ENCODE results near the gene SNAI3. TPM values are rescaled to one million over a fixed set of nuclear protein-coding genes. Genes with fewer than 3 reads are reported as not detected.

The SNAI3 gene
- total and polyA plus RNA-seq, 2 experiments from 2014 or later: 10.3 to 19.4 TPM

DNA sequence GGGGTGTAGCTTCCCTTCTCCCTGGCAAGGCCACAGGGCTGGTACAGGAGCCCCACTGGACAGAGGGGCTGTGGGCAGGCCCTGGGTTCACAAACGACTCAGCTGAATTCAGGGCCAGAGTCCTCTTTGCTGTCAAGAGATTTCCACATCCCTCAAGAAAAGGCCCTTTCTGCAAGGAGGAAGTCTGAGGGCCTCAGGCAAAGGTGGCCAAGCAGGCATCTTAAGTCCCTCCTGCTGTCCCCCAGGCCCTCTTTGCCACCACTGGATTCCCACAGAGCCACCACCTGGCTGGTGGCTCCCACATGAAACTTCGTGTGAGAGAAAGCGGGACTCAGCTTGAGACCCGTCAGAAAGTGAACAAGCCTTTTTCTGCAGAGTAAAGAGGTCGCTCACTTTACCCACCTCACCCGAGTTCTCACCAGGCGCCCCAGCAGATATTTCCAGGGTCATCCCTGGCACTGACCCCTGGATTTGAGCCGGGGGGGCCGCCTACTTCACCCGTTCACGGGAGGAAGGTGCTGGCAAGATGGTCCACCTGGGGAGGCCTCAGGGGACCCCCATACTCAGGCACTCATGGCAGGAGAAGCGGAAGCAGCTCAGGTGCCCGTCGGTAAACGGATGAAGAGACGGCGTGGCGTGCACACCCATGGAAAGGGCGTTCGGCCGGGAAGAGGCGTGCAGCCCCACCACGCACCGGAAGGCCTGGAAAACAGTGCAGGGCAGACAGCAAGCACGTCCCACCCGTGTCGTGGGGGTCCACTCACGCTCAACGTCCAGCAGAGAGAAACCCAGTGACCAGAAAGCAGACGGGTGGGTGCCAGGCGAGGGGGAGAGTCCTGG, 16.3 kb upstream of the SNAI3 start (continued):
- no peak for TF ChIP-seq ZNF462 (CRISPR knock-in tag; IDR thresholded peaks at IDR 0.05)
- no peak for TF ChIP-seq EZH2 (IDR thresholded peaks at IDR 0.05; ENCODE audit: low read depth, unreplicated experiment)
- no peak for TF ChIP-seq JUNB (IDR thresholded peaks at IDR 0.05; ENCODE audit: unreplicated experiment)
- no peak for TF ChIP-seq ZNF114 (CRISPR knock-in tag; IDR thresholded peaks at IDR 0.05)
- no peak for TF ChIP-seq ZNF331 (CRISPR knock-in tag; IDR thresholded peaks at IDR 0.05; ENCODE audit: low read depth)
- TF ChIP-seq, protein P1, sequence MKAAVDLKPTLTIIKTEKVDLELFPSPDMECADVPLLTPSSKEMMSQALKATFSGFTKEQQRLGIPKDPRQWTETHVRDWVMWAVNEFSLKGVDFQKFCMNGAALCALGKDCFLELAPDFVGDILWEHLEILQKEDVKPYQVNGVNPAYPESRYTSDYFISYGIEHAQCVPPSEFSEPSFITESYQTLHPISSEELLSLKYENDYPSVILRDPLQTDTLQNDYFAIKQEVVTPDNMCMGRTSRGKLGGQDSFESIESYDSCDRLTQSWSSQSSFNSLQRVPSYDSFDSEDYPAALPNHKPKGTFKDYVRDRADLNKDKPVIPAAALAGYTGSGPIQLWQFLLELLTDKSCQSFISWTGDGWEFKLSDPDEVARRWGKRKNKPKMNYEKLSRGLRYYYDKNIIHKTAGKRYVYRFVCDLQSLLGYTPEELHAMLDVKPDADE (IDR thresholded peaks at IDR 0.05): no peak
- TF ChIP-seq EZH2phosphoT487 (IDR thresholded peaks at IDR 0.05; ENCODE audit: unreplicated experiment): no peak
- no peak for TF ChIP-seq CREB1 (CRISPR knock-in tag; IDR thresholded peaks at IDR 0.05; ENCODE audit: low read depth)

Data from GM23338 (cell line).